Keratinocyte (primary cell): ENCODE results near the gene ABCA7. TPM values are rescaled to one million over a fixed set of nuclear protein-coding genes. Genes with fewer than 3 reads are reported as not detected.

ENCODE experiments used
- DNase-seq: peaks from one replicate; pipeline ENCODE4 v3.0.0-alpha.2; 2011; ENCODE audit warnings: low read depth, missing footprints, low spot score
- FAIRE-seq: peaks from 2 replicates; lab custom pipeline; 2011; peaks lifted over from hg19 to GRCh38; lab: Jason Lieb, UNC
- H2AFZ ChIP-seq: 2 replicates; pipeline ENCODE4 v1.6.0; 2012; ENCODE audit warnings: low read length, control low read depth, inconsistent platforms; ENCODE audit not compliant: control insufficient read depth
- H3K27ac ChIP-seq: 2 replicates; pipeline ENCODE4 v1.5.1; 2011; ENCODE audit warnings: low read length; ENCODE audit not compliant: control insufficient read depth, insufficient read depth
- H3K27me3 ChIP-seq: 3 replicates; pipeline ENCODE4 v1.6.0; 2011; ENCODE audit warnings: low read length; ENCODE audit not compliant: control insufficient read depth, insufficient read depth; ENCODE audit errors: extremely low read depth
- H3K36me3 ChIP-seq, 2 experiments: 2 replicates in 1 of 2; 3 replicates in 1 of 2; pipeline ENCODE4 v1.5.1; 2011; ENCODE audit warnings: low read length in 2 of 2, mild to moderate bottlenecking in 1 of 2; ENCODE audit not compliant: control insufficient read depth in 2 of 2, insufficient read depth in 2 of 2; ENCODE audit errors: extremely low read depth in 1 of 2
- H3K4me1 ChIP-seq: 3 replicates; pipeline ENCODE4 v1.5.1; 2011; ENCODE audit warnings: low read length; ENCODE audit not compliant: control insufficient read depth, insufficient read depth; ENCODE audit errors: extremely low read depth
- H3K4me2 ChIP-seq: 3 replicates; pipeline ENCODE4 v1.6.0; 2011; ENCODE audit warnings: low read depth, low read length; ENCODE audit not compliant: control insufficient read depth, insufficient read depth; ENCODE audit errors: extremely low read depth
- H3K4me3 ChIP-seq, 3 experiments: fragments of 200-600 bp in 1 of 3; sonication (generic) in 1 of 3; 2 replicates in 2 of 3; 3 replicates in 1 of 3; pipeline ENCODE4 v1.5.1; 2011 to 2016; ENCODE audit warnings: low read length in 3 of 3, mild to moderate bottlenecking in 3 of 3, control low read depth in 2 of 3, inconsistent platforms in 1 of 3, low read depth in 1 of 3, mixed read lengths in 1 of 3, mixed run types in 1 of 3, moderate library complexity in 1 of 3; ENCODE audit not compliant: control insufficient read depth in 2 of 3, insufficient read depth in 2 of 3; ENCODE audit errors: extremely low read depth in 1 of 3
- H3K79me2 ChIP-seq: 2 replicates; pipeline ENCODE4 v1.6.0; 2012; ENCODE audit warnings: low read length; ENCODE audit not compliant: control insufficient read depth, insufficient read depth
- H3K9ac ChIP-seq: 3 replicates; pipeline ENCODE4 v1.6.0; 2011; ENCODE audit warnings: low read length; ENCODE audit not compliant: control insufficient read depth, insufficient read depth; ENCODE audit errors: extremely low read depth
- H3K9me1 ChIP-seq: 3 replicates; pipeline ENCODE4 v1.6.0; 2011; ENCODE audit warnings: low read length; ENCODE audit not compliant: control insufficient read depth, insufficient read depth; ENCODE audit errors: extremely low read depth
- H3K9me3 ChIP-seq: 2 replicates; pipeline ENCODE4 v1.5.1; 2012; ENCODE audit warnings: low read depth, low read length; ENCODE audit not compliant: control insufficient read depth
- H4K20me1 ChIP-seq: 3 replicates; pipeline ENCODE4 v1.6.0; 2011; ENCODE audit warnings: low read length; ENCODE audit not compliant: control insufficient read depth, insufficient read depth; ENCODE audit errors: extremely low read depth
- EZH2 ChIP-seq: IDR thresholded peaks from one replicate; pipeline ENCODE4 v1.6.1; 2012; ENCODE audit warnings: inconsistent platforms, mild to moderate bottlenecking, low read length, moderate library complexity
- dilution Hi-C: fragments of 300-500 bp; cut with MboI; formaldehyde crosslinking; loops from one replicate; pipeline ENCODE4 v1.7.0; 2020; ENCODE audit warnings: low sequenced_read_pairs; ENCODE audit not compliant: extremely low pct_ligation_motif_present
- polyA plus RNA-seq, 5 experiments: library from polyadenylated mRNA; depleted of rRNA in 3 of 5; stranded (reverse) in 3 of 5; stranded (forward) in 1 of 5; unstranded in 1 of 5; fragments of >200 nt; gene quantifications; 1 replicate in 1 of 5; 2 replicates in 3 of 5; 3 replicates in 1 of 5; pipeline versions ENCODE4 v1.2.1 to v1.2.3, GENCODE V29; 2011 to 2012; ENCODE audit warnings: missing spikeins in 2 of 5, low read depth in 1 of 5, low replicate concordance in 1 of 5
- TF ChIP-seq, protein P1 (sequence below), 3 experiments: IDR thresholded peaks in 1 of 3; conservative IDR thresholded peaks in 1 of 3; optimal IDR thresholded peaks in 1 of 3; 2 replicates in 2 of 3; 3 replicates in 1 of 3; pipeline versions ENCODE3 to v1.5.1; 2011; ENCODE audit warnings: low read length in 3 of 3, mild to moderate bottlenecking in 3 of 3, moderate library complexity in 2 of 3, control low read depth in 1 of 3, inconsistent platforms in 1 of 3; ENCODE audit not compliant: insufficient read depth in 2 of 3; ENCODE audit errors: extremely low read depth in 1 of 3

ABCA7 gene
- polyA plus RNA-seq, 1 donor (not counting 4 experiments of a cell fraction or from before 2014, with no cell fraction given), result 7.4 TPM

DNA sequence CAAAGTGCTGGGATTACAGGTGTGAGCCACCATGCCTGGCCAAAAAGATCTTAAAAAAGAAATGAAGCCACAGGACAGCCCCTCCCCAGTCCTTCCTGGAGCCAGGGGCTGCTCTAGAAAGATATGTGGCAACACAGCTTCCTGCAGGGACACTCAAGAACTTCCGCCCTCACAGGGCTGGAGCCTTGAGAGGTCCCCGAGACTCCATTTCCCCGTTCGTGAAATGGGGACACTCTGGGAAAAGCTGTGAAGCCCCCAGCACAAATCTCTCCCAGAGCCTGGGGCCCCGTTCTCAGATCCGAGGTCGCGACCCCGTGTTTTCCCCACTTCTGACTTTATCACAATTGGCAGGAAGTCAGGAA lies 61.4 kb downstream of the ABCA7 start:
- TF ChIP-seq, protein P1, sequence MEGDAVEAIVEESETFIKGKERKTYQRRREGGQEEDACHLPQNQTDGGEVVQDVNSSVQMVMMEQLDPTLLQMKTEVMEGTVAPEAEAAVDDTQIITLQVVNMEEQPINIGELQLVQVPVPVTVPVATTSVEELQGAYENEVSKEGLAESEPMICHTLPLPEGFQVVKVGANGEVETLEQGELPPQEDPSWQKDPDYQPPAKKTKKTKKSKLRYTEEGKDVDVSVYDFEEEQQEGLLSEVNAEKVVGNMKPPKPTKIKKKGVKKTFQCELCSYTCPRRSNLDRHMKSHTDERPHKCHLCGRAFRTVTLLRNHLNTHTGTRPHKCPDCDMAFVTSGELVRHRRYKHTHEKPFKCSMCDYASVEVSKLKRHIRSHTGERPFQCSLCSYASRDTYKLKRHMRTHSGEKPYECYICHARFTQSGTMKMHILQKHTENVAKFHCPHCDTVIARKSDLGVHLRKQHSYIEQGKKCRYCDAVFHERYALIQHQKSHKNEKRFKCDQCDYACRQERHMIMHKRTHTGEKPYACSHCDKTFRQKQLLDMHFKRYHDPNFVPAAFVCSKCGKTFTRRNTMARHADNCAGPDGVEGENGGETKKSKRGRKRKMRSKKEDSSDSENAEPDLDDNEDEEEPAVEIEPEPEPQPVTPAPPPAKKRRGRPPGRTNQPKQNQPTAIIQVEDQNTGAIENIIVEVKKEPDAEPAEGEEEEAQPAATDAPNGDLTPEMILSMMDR (optimal IDR thresholded peaks at IDR 0.05 in 1 of 3, IDR thresholded peaks at IDR 0.05 in 1 of 3, conservative IDR thresholded peaks at IDR 0.05 in 1 of 3; ENCODE audit: extremely low read depth in 1 of 3, insufficient read depth in 2 of 3, low read length in 3 of 3), result no peak
- TF ChIP-seq EZH2, result no peak
- Histone ChIP-seq H4K20me1 (no peaks in the 10 kb centered on the region), H3K9ac (peak overlapping the region; percentile 65)

DNA sequence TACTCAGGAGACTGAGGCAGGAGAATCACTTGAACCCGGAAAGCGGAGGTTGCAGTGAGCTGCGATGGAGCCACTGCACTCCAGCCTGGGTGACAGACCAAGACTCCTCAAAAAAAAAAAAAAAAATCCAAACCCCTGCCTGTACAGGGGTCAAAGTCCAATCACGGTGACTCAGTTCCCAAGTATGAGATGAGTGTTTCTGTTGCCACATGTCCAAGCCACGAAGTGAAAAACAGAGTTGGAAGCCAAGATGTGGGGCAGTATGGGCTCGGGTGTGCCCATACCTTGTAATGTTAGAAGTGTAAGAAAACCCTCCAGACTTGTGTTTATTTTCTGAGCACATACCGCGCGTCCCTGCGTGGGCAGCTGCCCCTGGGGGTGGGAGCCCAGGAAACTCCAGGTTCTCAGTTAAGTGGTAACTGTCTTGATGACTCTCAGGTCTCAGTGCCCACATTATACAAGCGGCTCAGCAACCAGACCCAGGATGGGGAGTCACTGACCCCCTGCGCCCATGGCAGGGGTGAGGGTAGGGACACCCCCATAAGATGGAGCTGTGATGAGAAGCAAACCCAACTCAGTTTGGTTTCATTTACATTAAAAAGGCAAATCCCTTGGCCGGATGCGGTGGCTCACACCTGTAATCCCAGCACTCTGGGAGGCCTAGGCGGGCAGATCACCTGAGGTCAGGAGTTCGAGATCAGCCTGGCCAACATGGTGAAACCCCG lies 62.7 kb downstream of the ABCA7 start:
- peak overlapping the region in 1 of 3 experiments; percentile 29 for H3K4me3 ChIP-seq

More for the DNA sequence above, 61.4 kb downstream of the ABCA7 start:
- Histone ChIP-seq H3K9me1 (no peaks in the 10 kb centered on the region), H3K9me3 (peaks cover 2% of the 10 kb centered on the region), H3K4me1 (peaks cover 36% of the 10 kb centered on the region), H3K79me2 (peaks cover 2% of the 10 kb centered on the region), H3K4me3 (no peak overlapping the region), H3K27ac (peak overlapping the region; percentile 91), H2AFZ (no peak overlapping the region), H3K27me3 (no peaks in the 10 kb centered on the region), H3K4me2 (peak overlapping the region; percentile 66), H3K36me3 (peaks cover 3% of the 10 kb centered on the region in 2 experiments)
- FAIRE-seq (no peak), DNase-seq (no peak)
- dilution Hi-C loops, result no loop called here

More for the DNA sequence above, 62.7 kb downstream of the ABCA7 start:
- Histone ChIP-seq H3K27me3 (no peaks in the 10 kb centered on the region), H3K36me3 (peaks cover 6 to 8% of the 10 kb centered on the region in 2 experiments), H3K9ac (peak overlapping the region; percentile 69), H3K9me1 (no peaks in the 10 kb centered on the region), H3K4me1 (peaks cover 36% of the 10 kb centered on the region), H2AFZ (no peak overlapping the region), H4K20me1 (no peaks in the 10 kb centered on the region), H3K79me2 (peaks cover 2% of the 10 kb centered on the region), H3K4me2 (peak overlapping the region; percentile 65), H3K27ac (peak overlapping the region; percentile 91), H3K9me3 (peaks cover 2% of the 10 kb centered on the region)
- TF ChIP-seq, protein P1 (optimal IDR thresholded peaks at IDR 0.05 in 1 of 3, IDR thresholded peaks at IDR 0.05 in 1 of 3, conservative IDR thresholded peaks at IDR 0.05 in 1 of 3; ENCODE audit: extremely low read depth in 1 of 3, insufficient read depth in 2 of 3, low read length in 3 of 3), result no peak
- no peak for TF ChIP-seq EZH2
- peak; percentile 96 for DNase-seq
- FAIRE-seq, result peak; percentile 88
- dilution Hi-C loops, result no loop called here
